Embryonic facial prominence (tissue), 1 donor: ENCODE results near the gene DCP1A.
A peak's percentile ranks its signal among the peaks of the same experiment; 100 is the strongest.
"Not testable (repeated sequence)": the region's sequence is repeated elsewhere in the genome, so short reads cannot be mapped to it uniquely, and the experiment has no call there.

Source experiments
- DNase-seq: peaks from one replicate; pipeline ENCODE4 v3.0.0-alpha.2; 2016; ENCODE audit errors: extremely low spot score

Gene DCP1A

DNA sequence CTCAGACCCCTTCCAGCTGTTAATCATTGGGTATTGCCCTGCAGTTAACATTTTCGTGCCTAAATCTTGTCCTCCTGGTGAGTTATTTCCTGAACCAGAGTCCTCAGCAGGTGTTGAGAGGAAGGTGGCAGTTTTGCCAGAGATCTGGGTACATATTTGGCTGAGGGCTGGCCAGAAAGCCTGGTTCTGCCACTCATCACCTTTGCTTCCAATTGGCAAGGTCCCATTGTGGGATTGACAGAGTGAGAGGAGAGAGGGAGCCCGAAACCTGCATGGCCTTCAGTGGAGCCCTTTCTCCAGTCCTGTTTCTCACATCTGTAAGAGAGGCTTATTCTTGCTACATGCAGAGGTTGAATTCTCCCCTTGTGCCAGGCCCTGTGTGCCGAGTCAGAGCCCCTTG is 82.6 kb downstream of the DCP1A start:
- DNase-seq: no peak

- no peak for DNase-seq
Measured at GRCh38 chr3:53263907-53264306, 83.4 kb downstream of the DCP1A start.

DNA sequence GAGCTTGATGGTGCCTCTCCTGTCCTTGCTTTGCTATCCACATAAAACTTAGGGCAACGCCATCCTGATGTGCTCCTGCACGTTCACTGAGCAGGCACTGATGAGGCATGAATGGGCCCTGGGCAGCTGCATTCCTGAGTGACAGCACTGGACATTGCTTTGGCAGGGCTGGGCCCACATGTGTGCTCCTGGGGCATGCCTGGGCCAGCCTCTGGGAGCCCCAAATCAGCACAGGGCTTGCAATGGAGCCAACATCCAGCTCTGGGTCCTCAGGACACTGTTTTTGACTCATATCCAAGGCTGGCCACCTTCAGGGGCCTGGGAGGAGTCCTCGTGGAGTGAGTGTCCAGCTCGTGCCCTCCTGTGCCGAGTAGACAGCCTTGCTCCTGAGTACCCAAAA is 85.6 kb downstream of the DCP1A start:
- DNase-seq: no peak

- no peak for DNase-seq
Measured at GRCh38 chr3:53260286-53260785, 87.0 kb downstream of the DCP1A start.

- DNase-seq: no peak
Measured at GRCh38 chr3:53259427-53260259, 87.7 kb downstream of the DCP1A start.

GRCh38 chr3:53258600-53259426 is 88.5 kb downstream of the DCP1A start:
- no peak for DNase-seq

GRCh38 chr3:53257465-53257864 is 89.9 kb downstream of the DCP1A start:
- DNase-seq: no peak

DNA sequence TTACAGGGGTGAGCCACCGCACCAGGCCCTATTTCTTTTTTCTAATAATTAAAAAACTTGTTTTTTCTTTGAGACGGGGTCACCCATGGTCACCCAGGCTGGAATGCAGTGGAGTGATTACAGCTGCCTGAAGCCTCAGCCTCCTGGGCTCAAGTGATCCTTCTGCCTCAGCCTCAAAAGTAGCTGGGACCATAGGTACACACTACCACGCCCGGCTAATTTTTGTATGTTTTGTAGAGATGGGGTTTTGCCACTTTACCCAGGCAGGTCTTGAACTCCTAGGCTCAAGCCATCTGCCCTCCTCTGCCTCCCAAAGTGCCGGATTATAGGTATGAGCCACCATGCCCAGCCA is 90.7 kb downstream of the DCP1A start:
- DNase-seq: no peak

DNA sequence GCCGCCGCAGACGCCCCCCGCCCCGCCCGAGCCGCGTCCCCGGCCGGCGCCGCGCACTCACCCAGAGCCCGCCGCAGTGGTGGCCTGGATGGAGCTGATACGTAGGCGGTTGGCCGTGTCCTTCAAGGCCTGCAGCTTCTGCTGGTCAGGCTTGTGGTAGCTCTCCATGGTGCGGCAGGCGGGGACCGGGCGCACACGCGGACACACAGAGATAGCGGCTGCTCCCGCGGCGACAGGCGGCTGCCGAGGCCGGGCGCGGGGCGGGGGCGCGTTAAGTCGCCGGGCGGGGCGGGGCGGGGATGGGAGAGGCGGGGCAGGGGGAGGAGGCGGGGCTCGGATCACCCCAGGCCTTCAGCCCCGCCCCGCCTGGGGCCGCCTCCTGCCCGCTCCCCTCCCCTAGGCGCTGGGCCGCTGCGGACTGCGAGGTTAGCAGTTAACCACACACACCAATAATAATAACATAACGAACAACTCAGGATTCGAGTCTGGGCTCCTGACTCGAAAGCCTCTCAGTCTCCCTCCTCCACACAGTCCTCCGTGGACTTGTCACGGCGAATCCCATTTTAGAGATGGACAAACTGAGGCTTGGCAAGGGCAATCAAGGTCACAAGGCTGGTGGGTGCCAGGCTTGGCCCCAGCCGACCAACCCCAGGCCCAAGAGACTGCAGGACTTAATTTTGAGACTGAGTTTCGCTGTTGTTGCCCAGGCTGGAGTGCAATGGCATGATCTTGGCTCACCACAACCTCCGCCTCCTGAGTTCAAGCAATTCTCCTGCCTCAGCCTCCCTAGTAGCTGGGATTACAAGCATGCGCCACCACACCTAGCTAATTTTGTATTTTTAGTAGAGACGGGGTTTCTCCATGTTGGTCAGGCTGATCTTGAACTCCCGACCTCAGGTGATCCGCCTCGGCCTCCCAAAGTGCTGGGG is 91.3 kb downstream of the DCP1A start, which contains the start of gene TKT:
TKT (minus strand) TSS at position 248 of the 929 bp plus-strand sequence; CDS start at position 168, 80 bp downstream.
- peak; percentile 44 for DNase-seq

GRCh38 chr3:53255423-53255774 is 91.9 kb downstream of the DCP1A start:
- no peak for DNase-seq

DNA sequence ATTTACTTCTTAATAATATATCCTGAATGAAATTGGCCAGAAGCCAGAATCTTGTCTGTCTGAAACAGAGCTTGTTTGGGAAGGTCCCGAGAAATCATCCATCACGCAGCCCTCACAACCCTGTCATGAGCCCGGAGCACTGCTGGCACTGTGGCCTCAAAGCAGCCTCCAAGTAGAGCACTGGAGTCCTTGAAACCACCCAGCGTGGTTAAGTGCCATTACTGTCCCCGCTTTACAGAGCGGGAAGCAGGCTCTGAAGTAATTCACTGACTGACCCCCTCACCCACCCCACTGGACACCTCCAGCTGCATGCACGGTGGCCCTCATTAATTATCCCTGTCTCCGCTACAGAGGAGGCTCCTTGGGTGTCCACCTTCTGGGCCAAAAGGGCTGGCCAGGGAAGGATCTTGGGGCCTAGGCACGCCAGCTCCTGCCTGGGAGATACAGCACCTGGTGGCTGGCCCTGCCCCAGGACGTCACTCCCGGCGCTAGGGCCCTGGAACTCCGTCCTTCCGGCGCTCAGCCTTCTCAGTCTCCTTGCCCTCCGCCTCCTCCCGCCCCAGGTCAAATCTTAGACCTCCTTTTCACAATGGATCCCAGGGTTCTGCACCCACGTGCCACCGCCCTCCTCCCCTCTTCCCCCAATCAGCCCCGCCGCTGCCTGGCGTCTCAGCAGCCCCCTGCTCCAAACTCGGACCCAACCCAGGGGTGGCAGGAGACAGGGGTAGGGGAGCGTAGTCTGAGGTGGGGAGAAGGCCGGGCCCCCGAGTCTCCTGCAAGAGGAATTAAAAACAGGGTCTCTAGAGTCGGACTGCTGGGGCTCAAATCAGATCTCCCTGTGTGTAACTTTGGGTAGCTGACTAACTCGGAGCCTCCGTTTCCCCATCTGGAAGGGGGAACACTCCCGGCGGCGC is 92.6 kb downstream of the DCP1A start:
- DNase-seq: no peak

GRCh38 chr3:53253707-53254508 is 93.4 kb downstream of the DCP1A start:
- no peak for DNase-seq

DNA sequence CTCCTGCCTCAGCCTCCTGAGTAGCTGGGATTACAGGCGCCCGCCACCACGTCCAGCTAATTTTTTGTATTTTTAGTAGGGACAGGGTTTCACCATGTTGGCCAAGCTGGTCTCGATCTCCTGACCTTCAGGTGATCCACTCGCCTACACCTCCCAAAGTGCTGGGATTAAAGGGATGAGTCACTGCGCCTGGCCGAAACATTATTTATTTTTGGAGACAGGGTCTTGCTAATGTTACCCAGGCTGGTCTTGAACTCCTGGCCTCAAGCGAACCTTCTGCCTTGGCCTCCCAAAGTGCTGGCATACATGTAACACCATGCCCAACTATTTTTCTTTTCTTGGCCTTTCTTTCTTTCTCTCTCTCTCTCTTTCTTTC is 94.4 kb downstream of the DCP1A start:
- not testable (repeated sequence) for DNase-seq

DNA sequence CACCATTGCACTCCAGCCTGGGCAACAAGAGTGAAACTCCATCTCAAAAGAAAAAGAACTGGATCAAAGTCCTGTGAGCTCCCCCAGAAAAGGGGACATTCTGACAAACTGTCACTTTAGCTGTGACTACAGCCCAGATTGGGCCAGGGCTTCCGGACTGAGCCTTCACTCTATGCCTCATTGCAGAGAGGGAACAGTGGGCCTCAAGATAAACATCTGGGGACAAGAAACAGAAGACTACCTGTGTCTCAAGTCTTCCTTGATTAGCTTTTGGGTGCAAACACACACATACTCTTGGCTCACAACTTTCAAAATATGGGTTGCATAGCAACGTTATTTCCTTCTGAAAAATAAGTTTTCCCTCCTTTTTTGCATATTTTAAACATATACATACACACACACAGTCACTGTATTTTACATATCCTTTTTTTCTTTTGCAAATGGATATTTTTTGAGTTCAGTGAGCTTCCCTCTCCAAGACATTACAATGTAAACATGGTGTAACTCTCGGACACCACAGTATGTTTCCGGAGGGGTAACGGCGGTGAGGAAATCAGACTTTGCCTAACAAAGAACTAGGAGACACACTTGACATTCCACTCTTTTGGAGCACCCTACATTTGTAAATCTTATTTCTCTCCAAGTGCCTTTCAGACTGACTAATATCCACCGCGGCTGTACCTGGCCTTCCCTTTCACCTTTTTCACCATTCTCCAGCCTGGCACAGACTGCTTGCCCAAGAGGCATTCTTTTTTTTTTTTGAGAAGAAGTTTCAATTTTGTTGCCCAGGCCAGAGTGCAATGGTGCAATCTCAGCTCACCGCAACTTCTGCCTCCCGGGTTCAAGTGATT is 95.0 kb downstream of the DCP1A start:
- DNase-seq: no peak

DNA sequence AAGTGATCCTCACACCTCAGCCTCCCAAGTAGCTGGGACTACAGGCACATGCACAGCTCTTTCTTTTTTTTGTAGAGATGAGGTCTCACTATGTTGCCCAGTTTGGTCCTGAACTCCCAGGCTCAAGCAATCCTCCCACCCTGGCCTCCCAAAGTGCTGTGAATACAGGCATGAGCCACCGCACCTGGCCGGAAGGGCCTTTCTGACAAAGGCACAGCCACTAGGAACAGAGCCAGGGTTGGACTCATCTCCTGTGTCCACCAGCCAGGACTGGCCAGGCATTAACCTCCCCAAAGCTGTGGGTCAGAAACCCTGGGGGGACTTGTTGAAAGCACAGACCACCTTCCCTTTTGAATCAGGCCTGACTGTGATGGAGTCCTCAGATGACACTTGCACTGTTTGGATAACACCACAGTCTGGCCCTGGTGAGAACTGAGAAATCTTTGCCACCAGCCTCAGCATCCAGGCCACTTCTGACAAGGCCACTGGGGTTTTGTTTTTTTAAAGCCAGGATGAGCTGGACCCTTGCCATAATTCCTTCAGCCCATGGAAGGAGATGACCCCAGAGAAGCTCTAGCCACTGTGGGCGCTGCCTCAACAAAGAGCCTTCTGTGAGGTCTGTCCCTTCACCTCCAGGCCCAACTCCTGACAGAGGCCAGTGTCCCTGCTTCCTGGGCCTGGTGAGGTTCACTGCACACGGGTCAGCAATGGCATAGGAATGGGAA is 96.3 kb downstream of the DCP1A start:
- no peak for DNase-seq

DNA sequence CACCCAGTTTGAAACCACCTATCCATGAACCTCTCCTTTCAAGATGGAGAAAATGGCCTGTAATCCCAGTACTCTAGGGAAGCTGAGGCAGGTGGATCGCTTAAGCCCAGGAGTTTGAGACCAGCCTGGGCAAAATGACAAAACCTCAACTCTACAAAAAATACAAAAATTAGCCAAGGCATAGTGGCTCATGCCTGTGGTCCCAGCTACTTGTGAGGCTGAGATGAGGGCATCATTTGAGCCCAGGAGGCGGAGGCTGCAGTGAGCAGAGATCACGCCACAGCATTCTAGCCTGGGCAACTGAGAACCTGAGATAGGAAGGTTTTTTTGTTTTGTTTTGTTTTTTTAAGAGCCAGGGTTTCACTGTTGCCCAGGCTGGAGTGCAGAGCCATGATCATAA is 96.9 kb downstream of the DCP1A start:
- DNase-seq: no peak

GRCh38 chr3:53248161-53248560 is 99.2 kb downstream of the DCP1A start:
- DNase-seq: no peak

DNA sequence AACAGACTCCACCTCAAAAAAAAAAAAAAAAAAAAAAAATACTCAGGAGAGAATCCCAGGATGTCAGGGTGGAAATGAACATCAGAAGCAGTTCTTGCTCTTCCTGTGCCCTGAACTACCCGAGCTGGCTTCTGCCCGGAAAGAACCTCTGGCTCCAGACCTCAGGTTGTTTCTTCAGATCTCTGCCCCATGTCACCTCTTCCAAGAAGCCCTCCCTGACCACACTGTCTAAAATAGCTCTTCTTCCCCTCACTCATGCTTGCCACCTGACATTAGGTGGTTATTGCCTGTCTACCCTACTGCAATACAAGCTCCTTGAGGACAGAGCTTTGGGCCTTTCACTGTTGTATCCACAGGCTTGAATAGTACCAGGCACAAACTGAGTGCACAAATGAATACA is 99.7 kb downstream of the DCP1A start:
- DNase-seq: no peak
